Mesothelial cell of epicardium (in vitro differentiated cells): ENCODE data around the gene NEK6. TPM values are rescaled to one million over a fixed set of nuclear protein-coding genes. Genes with fewer than 3 reads are reported as not detected.
A peak's percentile ranks its signal among the peaks of the same experiment; 100 is the strongest.

Source experiments
- DNase-seq, 2 experiments: peaks; one replicate each; pipeline ENCODE4 v3.0.0; 2021; ENCODE audit warnings: low spot score in 2 of 2; ENCODE audit not compliant: unreplicated experiment in 2 of 2
- H3K27ac Mint-ChIP-seq: 2 replicates; pipeline ENCODE4 v1.8.0; 2021; ENCODE audit warnings: mixed read lengths
- H3K27me3 Mint-ChIP-seq: 2 replicates; pipeline ENCODE4 v1.8.0; 2021; ENCODE audit warnings: low read depth, mixed read lengths
- H3K36me3 Mint-ChIP-seq: 2 replicates; pipeline ENCODE4 v1.8.0; 2021; ENCODE audit warnings: mixed read lengths
- H3K4me1 Mint-ChIP-seq: 2 replicates; pipeline ENCODE4 v1.8.0; 2021; ENCODE audit warnings: mixed read lengths
- H3K4me3 Mint-ChIP-seq: 2 replicates; pipeline ENCODE4 v1.8.0; 2021; ENCODE audit warnings: mild to moderate bottlenecking, moderate library complexity, mixed read lengths
- H3K9me3 Mint-ChIP-seq: 2 replicates; pipeline ENCODE4 v1.8.0; 2021; ENCODE audit warnings: mixed read lengths
- CTCF ChIP-seq: fragments of 200-600 bp; sonication (generic); IDR thresholded peaks from one replicate; pipeline ENCODE4 v1.5.0; 2021; ENCODE audit warnings: antibody characterized with exemption; ENCODE audit not compliant: unreplicated experiment
- total RNA-seq: library from RNA; stranded (reverse); gene quantifications from 3 replicates; pipeline ENCODE4 v1.2.1, GENCODE V29; 2021

The NEK6 gene
- total RNA-seq, 1 donor from 2014 or later, result 42.9 TPM

GRCh38 chr9:124282442-124283227 lies 24.9 kb downstream of the NEK6 start:
- peaks cover 42% of the 10 kb centered on the region for H3K4me1 Mint-ChIP-seq
- no peaks in the 10 kb centered on the region for H3K27me3 Mint-ChIP-seq
- no peak overlapping the region for H3K4me3 Mint-ChIP-seq
- H3K27ac Mint-ChIP-seq, result peak overlapping the region; percentile 82
- no peak for TF ChIP-seq CTCF
- H3K9me3 Mint-ChIP-seq, result no peaks in the 10 kb centered on the region
- no peaks in the 10 kb centered on the region for H3K36me3 Mint-ChIP-seq
- no peak for DNase-seq

- no peaks in the 10 kb centered on the region for H3K9me3 Mint-ChIP-seq
Measured at GRCh38 chr9:124283228-124283814, 25.6 kb downstream of the NEK6 start.

GRCh38 chr9:124284237-124284831 lies 26.6 kb downstream of the NEK6 start:
- H3K4me3 Mint-ChIP-seq, result no peak overlapping the region
- TF ChIP-seq CTCF, result no peak
- peak overlapping the region; percentile 93 for H3K27ac Mint-ChIP-seq
- H3K9me3 Mint-ChIP-seq, result no peaks in the 10 kb centered on the region
- H3K4me1 Mint-ChIP-seq, result peaks cover 42% of the 10 kb centered on the region
- no peaks in the 10 kb centered on the region for H3K36me3 Mint-ChIP-seq
- DNase-seq, result peak in 1 of 2 experiments; percentile 60
- H3K27me3 Mint-ChIP-seq, result no peaks in the 10 kb centered on the region

More at GRCh38 chr9:124283228-124283814, 25.6 kb downstream of the NEK6 start:
- peak overlapping the region; percentile 82 for H3K27ac Mint-ChIP-seq
- no peak for DNase-seq
- no peak overlapping the region for H3K4me3 Mint-ChIP-seq
- no peaks in the 10 kb centered on the region for H3K27me3 Mint-ChIP-seq
- peaks cover 42% of the 10 kb centered on the region for H3K4me1 Mint-ChIP-seq
- no peaks in the 10 kb centered on the region for H3K36me3 Mint-ChIP-seq
- no peak for TF ChIP-seq CTCF

GRCh38 chr9:124284940-124285441 lies 27.2 kb downstream of the NEK6 start:
- H3K27me3 Mint-ChIP-seq, result no peaks in the 10 kb centered on the region
- no peaks in the 10 kb centered on the region for H3K36me3 Mint-ChIP-seq
- no peak for DNase-seq
- H3K4me3 Mint-ChIP-seq, result no peak overlapping the region
- peaks cover 36% of the 10 kb centered on the region for H3K4me1 Mint-ChIP-seq
- TF ChIP-seq CTCF, result no peak
- no peaks in the 10 kb centered on the region for H3K9me3 Mint-ChIP-seq
- peak overlapping the region; percentile 93 for H3K27ac Mint-ChIP-seq

- H3K9me3 Mint-ChIP-seq, result no peaks in the 10 kb centered on the region
- H3K4me3 Mint-ChIP-seq, result no peak overlapping the region
- peaks cover 31% of the 10 kb centered on the region for H3K4me1 Mint-ChIP-seq
- peak overlapping the region; percentile 93 for H3K27ac Mint-ChIP-seq
- no peaks in the 10 kb centered on the region for H3K36me3 Mint-ChIP-seq
- no peak for DNase-seq
- TF ChIP-seq CTCF, result no peak
- H3K27me3 Mint-ChIP-seq, result no peaks in the 10 kb centered on the region
Measured at GRCh38 chr9:124285490-124285889, 27.7 kb downstream of the NEK6 start.
